ENCODE data around the gene APOL4.
"Not testable (repeated sequence)": the region's sequence is repeated elsewhere in the genome, so short reads cannot be mapped to it uniquely, and the experiment has no call there.

Gene APOL4

GRCh38 chr22:36166086-36166485, 35.5 kb downstream of the APOL4 start:
- no peak for DNase-seq (ENCODE audit: low read depth)
- no peak overlapping the region for H3K4me3 ChIP-seq (ENCODE audit: low read length)
- no peak for TF ChIP-seq CTCF (conservative IDR thresholded peaks at IDR 0.05; ENCODE audit: low read depth, low read length)

DNA sequence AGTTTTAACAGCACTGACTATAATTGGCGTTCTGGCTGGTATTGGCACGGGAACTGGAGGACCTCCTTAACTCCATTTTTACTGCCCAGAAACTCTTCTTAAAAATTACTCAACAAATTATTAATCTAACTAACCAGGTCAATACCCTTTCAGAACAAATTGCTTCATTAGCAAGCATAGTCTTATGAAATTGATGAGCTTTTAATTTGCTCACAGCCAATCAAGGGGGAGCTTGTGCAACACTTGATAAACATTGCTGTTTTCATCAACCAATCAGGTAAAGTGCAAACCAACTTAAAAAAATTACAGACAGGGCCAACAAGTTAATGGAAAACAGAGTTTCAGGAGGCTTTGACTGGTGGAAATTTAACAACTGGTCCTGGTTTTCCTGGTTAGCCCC, 36.5 kb downstream of the APOL4 start:
- no peak overlapping the region for H3K4me3 ChIP-seq (ENCODE audit: low read length)
- TF ChIP-seq CTCF (conservative IDR thresholded peaks at IDR 0.05; ENCODE audit: low read depth, low read length) = no peak
- DNase-seq (ENCODE audit: low read depth) = no peak

GRCh38 chr22:36164621-36165020, 37.0 kb downstream of the APOL4 start:
- no peak for DNase-seq (ENCODE audit: low read depth)
- no peak for TF ChIP-seq CTCF (conservative IDR thresholded peaks at IDR 0.05; ENCODE audit: low read depth, low read length)

DNA sequence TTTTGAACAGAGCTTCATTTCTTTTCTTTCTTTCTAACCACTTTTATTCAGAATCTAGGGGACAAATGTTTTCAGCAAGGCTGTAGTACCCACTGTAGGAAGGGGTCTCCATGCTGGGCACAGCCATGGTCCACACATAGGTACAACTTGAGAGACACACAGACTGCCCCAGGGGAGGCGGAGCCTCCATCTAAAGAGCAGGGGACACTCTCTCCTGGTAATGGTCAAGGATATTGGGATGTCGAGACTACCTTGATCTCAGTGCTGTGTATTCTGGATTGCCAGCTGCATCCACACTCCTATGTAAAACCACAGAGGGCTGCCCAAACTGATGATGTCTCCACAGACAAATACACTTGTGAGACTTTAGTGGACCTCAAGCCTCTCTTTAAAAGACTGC, 38.1 kb downstream of the APOL4 start:
- no peak for DNase-seq (ENCODE audit: low read depth)
- no peak for TF ChIP-seq CTCF (conservative IDR thresholded peaks at IDR 0.05; ENCODE audit: low read depth, low read length)
- H3K4me3 ChIP-seq (ENCODE audit: low read length) = no peak overlapping the region

More at GRCh38 chr22:36164621-36165020, 37.0 kb downstream of the APOL4 start:
- no peak overlapping the region for H3K4me3 ChIP-seq (ENCODE audit: low read length)

DNA sequence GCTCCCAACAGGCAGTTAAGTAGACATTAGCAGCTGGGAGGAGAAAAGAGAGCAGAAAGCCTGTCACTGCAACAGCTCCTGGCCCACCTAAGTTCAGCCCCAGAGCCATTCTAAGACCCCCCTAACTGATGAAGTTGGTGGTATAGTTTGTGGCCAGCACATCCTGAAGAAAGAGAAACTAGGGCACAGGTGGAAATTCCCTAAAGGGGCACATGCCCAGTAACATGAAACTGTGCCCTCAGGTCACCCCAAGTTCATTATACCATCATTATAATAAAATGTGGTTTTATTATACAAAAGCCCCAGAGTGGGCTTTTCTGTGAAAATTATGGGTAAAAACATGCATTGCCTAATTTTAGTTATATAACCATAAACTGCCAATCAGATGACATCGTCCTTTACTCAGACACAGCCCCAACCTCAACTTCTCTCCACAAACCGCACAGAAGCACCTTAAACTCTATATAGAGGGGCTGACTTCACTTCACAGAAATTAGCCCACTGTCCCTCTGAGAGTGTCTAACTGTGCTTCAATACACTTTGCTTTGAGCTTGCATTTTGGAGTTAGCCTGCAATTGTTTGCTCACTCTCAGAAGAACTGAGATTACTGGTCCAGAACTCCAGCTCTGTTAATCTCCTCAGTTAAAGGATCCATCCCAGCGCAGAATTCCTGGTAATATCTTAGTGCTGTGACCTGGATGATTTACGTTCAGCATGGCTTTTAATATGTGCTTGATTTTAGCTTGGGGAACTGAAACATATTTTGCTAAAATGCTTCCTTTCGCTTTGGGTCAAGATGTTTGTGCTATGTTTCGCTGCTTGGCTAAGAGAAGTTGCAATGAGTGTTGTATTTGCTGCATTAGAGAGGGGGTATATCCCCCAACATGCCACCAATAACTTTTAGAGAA, 39.2 kb downstream of the APOL4 start:
- H3K4me3 ChIP-seq (ENCODE audit: low read length) = no peak overlapping the region
- no peak for TF ChIP-seq CTCF (conservative IDR thresholded peaks at IDR 0.05; ENCODE audit: low read depth, low read length)
- DNase-seq (ENCODE audit: low read depth) = no peak

- not testable (repeated sequence) for DNase-seq (ENCODE audit: low read depth); H3K4me3 ChIP-seq (ENCODE audit: low read length)
Observed at GRCh38 chr22:36161793-36162126, 39.8 kb downstream of the APOL4 start.

GRCh38 chr22:36160499-36160942, 41.1 kb downstream of the APOL4 start, which contains the start of gene APOL3:
TSS of gene APOL3 (minus strand) at chr22:36160755. CDS start at chr22:36149055, 11,700 bp downstream.
- H3K4me3 ChIP-seq (ENCODE audit: low read length) = no peak within 1 kb of the TSS
- DNase-seq (ENCODE audit: low read depth) = no peak
- TF ChIP-seq CTCF (conservative IDR thresholded peaks at IDR 0.05; ENCODE audit: low read depth, low read length) = no peak

All from retinal pigment epithelial cell (primary cell).